HEK293T (cell line): ENCODE results near the gene ERC2.

Experiments used
- ELF4 ChIP-seq: fragments of 450-650 bp; IDR thresholded peaks from 2 replicates; pipeline ENCODE4 v1.6.1; 2017; ENCODE audit warnings: antibody characterized with exemption
- L3MBTL2 ChIP-seq: fragments of 450-650 bp; conservative IDR thresholded peaks from 2 replicates; pipeline ENCODE4 v1.6.1; 2016; ENCODE audit warnings: mild to moderate bottlenecking
- LEF1 ChIP-seq: fragments of 450-650 bp; IDR thresholded peaks from 2 replicates; pipeline ENCODE4 v1.6.1; 2017; ENCODE audit warnings: mild to moderate bottlenecking, borderline replicate concordance
- SP1 ChIP-seq: fragments of 450-650 bp; IDR thresholded peaks from 2 replicates; pipeline ENCODE4 v1.6.1; 2017
- SUZ12 ChIP-seq: fragments of 450-650 bp; IDR thresholded peaks from 2 replicates; pipeline ENCODE4 v1.6.1; 2016; ENCODE audit warnings: mild to moderate bottlenecking
- TARDBP ChIP-seq: fragments of 450-650 bp; IDR thresholded peaks from 2 replicates; pipeline ENCODE4 v1.6.1; 2016

DNA sequence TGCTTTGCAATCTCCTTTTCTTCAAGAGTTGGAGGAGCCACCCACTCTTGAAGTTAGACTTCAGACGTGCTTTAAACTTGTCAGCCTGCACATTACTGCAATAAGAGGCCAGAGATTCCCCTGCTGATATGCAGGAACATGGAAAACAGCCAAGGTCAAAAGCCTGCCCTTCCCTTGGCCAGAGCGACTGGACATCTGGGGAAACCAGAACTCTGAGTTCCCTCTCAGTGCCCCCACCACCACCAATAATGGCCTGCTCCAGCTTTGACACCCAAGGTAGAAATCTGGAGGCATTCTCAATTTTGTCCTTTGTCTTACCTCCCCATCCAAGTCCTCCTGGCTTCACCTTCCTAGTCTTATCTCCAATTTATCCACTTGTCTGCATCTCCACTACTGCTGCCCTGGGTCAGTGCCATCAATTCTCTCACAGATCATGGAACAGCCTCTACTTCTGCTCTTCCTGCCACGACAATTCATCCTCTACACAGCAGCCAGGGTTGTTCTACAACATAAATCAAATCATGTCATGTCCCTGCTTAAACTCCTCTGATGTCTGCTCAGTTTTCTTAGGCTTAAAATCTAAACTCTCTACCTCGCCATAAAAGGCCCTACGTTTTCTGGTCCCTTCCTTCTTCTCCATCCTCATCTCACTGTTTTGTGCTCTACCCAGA, 789.6 kb downstream of the ERC2 start:
- TF ChIP-seq TARDBP (no peak), LEF1 (no peak), L3MBTL2 (no peak), ELF4 (no peak), SUZ12 (no peak), SP1 (no peak)
